Measurements from ENCODE around the gene PER1. TPM values are rescaled to one million over a fixed set of nuclear protein-coding genes. Genes with fewer than 3 reads are reported as not detected.

Gene PER1
- total and polyA plus RNA-seq, 10 of the 15 experiments (the other 5 are each of a cell fraction or from before 2014, with no cell fraction given): 0.02 to 25.1 (median 5.4) TPM

GRCh38 chr17:8156246-8156992 lies 4.2 kb upstream of the PER1 start (continued):
- TF ChIP-seq, protein P1, sequence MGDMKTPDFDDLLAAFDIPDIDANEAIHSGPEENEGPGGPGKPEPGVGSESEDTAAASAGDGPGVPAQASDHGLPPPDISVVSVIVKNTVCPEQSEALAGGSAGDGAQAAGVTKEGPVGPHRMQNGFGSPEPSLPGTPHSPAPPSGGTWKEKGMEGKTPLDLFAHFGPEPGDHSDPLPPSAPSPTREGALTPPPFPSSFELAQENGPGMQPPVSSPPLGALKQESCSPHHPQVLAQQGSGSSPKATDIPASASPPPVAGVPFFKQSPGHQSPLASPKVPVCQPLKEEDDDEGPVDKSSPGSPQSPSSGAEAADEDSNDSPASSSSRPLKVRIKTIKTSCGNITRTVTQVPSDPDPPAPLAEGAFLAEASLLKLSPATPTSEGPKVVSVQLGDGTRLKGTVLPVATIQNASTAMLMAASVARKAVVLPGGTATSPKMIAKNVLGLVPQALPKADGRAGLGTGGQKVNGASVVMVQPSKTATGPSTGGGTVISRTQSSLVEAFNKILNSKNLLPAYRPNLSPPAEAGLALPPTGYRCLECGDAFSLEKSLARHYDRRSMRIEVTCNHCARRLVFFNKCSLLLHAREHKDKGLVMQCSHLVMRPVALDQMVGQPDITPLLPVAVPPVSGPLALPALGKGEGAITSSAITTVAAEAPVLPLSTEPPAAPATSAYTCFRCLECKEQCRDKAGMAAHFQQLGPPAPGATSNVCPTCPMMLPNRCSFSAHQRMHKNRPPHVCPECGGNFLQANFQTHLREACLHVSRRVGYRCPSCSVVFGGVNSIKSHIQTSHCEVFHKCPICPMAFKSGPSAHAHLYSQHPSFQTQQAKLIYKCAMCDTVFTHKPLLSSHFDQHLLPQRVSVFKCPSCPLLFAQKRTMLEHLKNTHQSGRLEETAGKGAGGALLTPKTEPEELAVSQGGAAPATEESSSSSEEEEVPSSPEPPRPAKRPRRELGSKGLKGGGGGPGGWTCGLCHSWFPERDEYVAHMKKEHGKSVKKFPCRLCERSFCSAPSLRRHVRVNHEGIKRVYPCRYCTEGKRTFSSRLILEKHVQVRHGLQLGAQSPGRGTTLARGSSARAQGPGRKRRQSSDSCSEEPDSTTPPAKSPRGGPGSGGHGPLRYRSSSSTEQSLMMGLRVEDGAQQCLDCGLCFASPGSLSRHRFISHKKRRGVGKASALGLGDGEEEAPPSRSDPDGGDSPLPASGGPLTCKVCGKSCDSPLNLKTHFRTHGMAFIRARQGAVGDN (IDR thresholded peaks at IDR 0.05): peak; percentile 86
- TF ChIP-seq RCOR1 (conservative IDR thresholded peaks at IDR 0.05; ENCODE audit: low read depth, low read length): no peak
- peak in 1 of 2 experiments; percentile 82; a peak in 1 of 4 replicates for TF ChIP-seq IKZF2 (IDR thresholded peaks at IDR 0.05)
- TF ChIP-seq JUNB (IDR thresholded peaks at IDR 0.05): no peak
- peak; percentile 98 for TF ChIP-seq SP1 (IDR thresholded peaks at IDR 0.05; ENCODE audit: low read depth, low read length)
- TF ChIP-seq ZZZ3 (IDR thresholded peaks at IDR 0.05; ENCODE audit: control insufficient read depth, insufficient read length, low read depth): no peak
- TF ChIP-seq KAT2A (conservative IDR thresholded peaks at IDR 0.05; ENCODE audit: control insufficient read depth, low read depth, low read length): no peak
- no peak for TF ChIP-seq MYC (IDR thresholded peaks at IDR 0.05; ENCODE audit: insufficient read depth, insufficient read length, insufficient replicate concordance, low read length, severe bottlenecking)
- TF ChIP-seq EED (IDR thresholded peaks at IDR 0.05; ENCODE audit: low read depth): no peak
